NT2/D1 (cell line): ENCODE measurements around the gene HOXB3.

Experiments used
- YY1 ChIP-seq: IDR thresholded peaks from 2 replicates; pipeline ENCODE4 v1.6.1; 2011; ENCODE audit not compliant: insufficient read length, insufficient read depth
- ZNF274 ChIP-seq: IDR thresholded peaks from 2 replicates; pipeline ENCODE4 v1.6.1; 2011; ENCODE audit warnings: mild to moderate bottlenecking, low read depth, low read length

DNA sequence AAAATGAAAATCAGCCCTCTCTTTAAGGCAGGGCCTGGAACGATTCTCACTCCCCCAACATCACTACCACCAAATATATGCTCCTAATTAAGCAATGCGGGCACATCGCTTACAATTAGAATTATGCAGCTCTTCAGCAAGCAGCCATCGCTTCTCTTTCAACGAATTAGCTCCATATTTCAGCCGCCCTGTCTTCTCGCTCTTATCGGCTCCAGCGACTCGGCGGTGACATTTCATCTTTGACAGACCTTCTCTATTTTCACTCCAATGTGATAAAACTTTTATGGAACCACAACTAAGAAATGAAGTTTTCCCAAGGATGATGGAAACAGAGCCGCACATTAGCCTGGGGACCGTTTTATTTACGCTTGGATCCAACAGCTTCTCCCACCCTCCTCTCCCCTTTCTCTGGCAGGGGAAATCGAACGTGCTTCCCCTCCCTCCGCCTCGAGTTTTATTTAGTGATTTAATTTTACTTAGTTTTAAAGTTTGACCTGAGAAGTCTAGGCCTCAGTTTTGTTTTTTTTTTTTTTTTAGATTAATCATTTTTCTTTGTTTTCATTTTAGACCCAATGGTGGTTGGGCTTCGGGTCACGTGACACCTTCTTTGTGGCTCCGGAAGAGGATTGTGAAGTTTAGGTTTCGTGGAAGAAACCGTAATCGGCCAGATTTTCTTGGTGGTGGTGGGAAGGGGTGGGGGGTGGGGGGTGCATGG, 42.1 kb downstream of the HOXB3 start:
- TF ChIP-seq ZNF274 (no peak), YY1 (no peak)
